LNCaP clone FGC (cell line): ENCODE results near the gene KCTD14.

Experiments used
- DNase-seq: peaks from one replicate; pipeline ENCODE4 v3.0.0-alpha.2; 2011; ENCODE audit warnings: low read depth
- H3K4me3 ChIP-seq: 2 replicates; pipeline ENCODE4 v1.5.1; 2011; ENCODE audit warnings: mild to moderate bottlenecking, low read depth, low read length, control low read depth
- CTCF ChIP-seq: IDR thresholded peaks from 2 replicates; pipeline ENCODE4 v1.5.1; 2012; ENCODE audit warnings: mild to moderate bottlenecking; ENCODE audit not compliant: control insufficient read depth, insufficient read depth; ENCODE audit errors: extremely low read depth

KCTD14 gene

GRCh38 chr11:78039919-78040671, 17.0 kb upstream of the KCTD14 start:
- no peak overlapping the region for H3K4me3 ChIP-seq
- no peak for TF ChIP-seq CTCF
- DNase-seq: no peak

- DNase-seq: no peak
- H3K4me3 ChIP-seq: no peak overlapping the region
- TF ChIP-seq CTCF: no peak
These were observed 16.4 kb upstream of the KCTD14 start for GRCh38 chr11:78039391-78039918.

GRCh38 chr11:78038697-78039313, 15.7 kb upstream of the KCTD14 start:
- no peak for TF ChIP-seq CTCF
- H3K4me3 ChIP-seq: no peak overlapping the region
- DNase-seq: no peak

- no peak for DNase-seq
- TF ChIP-seq CTCF: no peak
- H3K4me3 ChIP-seq: no peak overlapping the region
These were observed 14.9 kb upstream of the KCTD14 start for GRCh38 chr11:78037825-78038620.

GRCh38 chr11:78037056-78037455, 14.0 kb upstream of the KCTD14 start:
- TF ChIP-seq CTCF: no peak
- no peak overlapping the region for H3K4me3 ChIP-seq
- no peak for DNase-seq

GRCh38 chr11:78036313-78036712, 13.2 kb upstream of the KCTD14 start:
- H3K4me3 ChIP-seq: no peak overlapping the region

More at GRCh38 chr11:78036313-78036712, 13.2 kb upstream of the KCTD14 start:
- no peak for TF ChIP-seq CTCF
- DNase-seq: no peak
